ENCODE results near the gene ATP6V1B1.

- TF ChIP-seq CTCF (IDR thresholded peaks at IDR 0.05) = no peak
- no peak for TF ChIP-seq POLR2A (IDR thresholded peaks at IDR 0.05)
These were observed 25.3 kb downstream of the ATP6V1B1 start for GRCh38 chr2:70960833-70961647.
